ENCODE data around the gene EIF2D.

DNA sequence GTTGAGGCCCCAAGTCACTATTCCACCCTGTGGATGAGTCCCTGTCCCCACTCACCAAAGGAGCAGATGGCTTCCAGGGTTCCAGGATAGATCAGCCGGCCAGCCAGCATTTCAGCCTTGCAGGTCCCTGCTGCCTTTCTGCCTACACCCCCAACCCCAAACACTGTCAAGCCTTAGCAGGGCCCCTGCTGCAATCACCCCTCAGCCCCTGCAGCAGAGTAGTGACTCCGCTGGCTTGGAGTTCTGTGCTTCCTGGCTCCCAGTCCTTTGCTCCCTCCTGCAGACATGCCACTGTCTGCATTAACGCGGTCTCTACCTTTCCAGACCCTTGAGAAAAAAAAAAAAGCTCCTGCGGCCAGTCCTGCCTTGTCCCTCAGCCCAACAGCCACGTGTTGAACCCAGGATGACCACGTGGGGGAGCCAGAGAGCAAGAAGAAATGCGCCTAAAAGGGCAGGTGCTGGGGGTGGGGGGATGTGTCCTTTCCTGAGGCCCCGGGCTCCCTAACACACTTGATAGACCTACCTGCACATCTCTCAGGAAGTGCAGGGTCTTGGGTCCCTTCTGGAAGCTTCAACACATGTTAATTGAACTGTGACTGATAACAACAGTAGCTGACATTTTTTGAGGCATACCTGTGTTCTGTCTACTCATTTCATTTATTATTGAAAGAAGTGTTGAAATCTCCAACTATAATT, 67.6 kb downstream of the EIF2D start:
- TF ChIP-seq POLR2A (IDR thresholded peaks at IDR 0.05; ENCODE audit: low read length) (no peak), GATA1 (IDR thresholded peaks at IDR 0.05; ENCODE audit: low read depth, low read length) (no peak)

All from erythroblast (primary cell).